HG03378 (cell line): ENCODE measurements around the gene JPH4.

Experiments
- ATAC-seq: cut with Tn5 transposase; IDR thresholded peaks from one replicate; pipeline ENCODE4 v1.9.1; 2021; ENCODE audit warnings: mild to moderate bottlenecking, moderate library complexity; ENCODE audit not compliant: unreplicated experiment

Gene JPH4

GRCh38 chr14:23532658-23533057 is 45.9 kb downstream of the JPH4 start:
- ATAC-seq, result no peak

DNA sequence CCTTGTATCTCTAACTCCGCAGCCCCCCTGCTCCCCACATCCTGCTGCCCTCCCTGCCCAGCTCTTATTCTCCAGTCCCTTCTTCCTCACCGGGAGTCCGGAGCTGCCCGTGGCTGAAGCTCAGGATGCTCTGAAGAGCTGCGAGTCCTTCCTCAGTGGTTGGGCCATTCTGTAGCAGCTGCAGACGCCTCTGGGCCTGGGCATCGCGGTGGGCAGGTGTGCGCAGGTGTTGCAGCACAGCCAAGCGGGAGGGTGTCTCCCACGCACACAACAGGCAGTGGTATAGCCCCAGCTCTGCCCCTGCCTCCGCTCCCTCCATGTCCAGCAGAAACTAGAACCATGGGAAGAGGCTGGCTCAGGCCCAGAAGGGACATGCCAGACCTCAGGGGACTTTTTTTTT is 47.2 kb downstream of the JPH4 start:
- no peak for ATAC-seq

- no peak for ATAC-seq
Observed at GRCh38 chr14:23530375-23531055, 48.1 kb downstream of the JPH4 start.

- no peak for ATAC-seq
Observed at GRCh38 chr14:23529016-23529415, 49.6 kb downstream of the JPH4 start.

DNA sequence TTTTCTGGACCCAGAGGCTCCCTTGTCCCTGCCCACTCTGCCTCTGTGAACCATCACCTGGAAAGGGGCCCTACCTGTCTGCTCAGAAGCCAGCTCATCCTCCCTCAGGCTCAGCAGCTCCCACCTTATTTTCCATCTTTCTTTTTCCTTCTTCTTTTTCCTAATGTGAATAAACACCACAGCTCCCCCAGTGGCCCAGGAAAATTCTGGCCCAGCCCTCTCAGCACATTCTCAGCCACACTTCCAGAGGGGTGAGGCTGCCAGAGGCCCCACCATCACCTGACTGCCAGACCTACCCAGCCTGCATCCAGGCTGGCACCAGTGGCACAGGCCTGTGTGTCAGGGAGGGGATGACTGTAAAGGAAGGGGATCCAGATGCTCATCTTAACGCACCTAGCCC is 50.0 kb downstream of the JPH4 start:
- ATAC-seq, result no peak

- ATAC-seq, result no peak
Observed at GRCh38 chr14:23525611-23526010, 53.0 kb downstream of the JPH4 start.

DNA sequence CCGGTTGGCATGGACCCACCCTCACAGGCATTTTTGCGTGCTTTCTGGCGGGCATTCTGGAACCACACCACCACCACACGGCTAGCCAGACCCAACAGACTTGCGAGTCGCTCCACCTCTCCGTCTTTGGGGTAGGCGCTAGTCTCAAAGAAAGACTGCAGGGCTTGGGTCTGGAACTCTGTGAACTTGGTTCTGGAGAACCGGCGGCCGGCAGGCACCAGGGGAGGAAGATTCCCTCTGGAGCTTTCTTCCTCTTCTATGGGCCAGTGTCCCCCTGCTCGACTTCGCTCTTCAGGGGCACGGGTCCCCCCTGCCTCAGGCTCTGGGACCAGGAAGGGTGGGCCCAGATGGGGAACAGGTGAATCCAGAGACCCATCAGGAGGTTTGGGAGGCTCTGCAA is 53.6 kb downstream of the JPH4 start:
- no peak for ATAC-seq

DNA sequence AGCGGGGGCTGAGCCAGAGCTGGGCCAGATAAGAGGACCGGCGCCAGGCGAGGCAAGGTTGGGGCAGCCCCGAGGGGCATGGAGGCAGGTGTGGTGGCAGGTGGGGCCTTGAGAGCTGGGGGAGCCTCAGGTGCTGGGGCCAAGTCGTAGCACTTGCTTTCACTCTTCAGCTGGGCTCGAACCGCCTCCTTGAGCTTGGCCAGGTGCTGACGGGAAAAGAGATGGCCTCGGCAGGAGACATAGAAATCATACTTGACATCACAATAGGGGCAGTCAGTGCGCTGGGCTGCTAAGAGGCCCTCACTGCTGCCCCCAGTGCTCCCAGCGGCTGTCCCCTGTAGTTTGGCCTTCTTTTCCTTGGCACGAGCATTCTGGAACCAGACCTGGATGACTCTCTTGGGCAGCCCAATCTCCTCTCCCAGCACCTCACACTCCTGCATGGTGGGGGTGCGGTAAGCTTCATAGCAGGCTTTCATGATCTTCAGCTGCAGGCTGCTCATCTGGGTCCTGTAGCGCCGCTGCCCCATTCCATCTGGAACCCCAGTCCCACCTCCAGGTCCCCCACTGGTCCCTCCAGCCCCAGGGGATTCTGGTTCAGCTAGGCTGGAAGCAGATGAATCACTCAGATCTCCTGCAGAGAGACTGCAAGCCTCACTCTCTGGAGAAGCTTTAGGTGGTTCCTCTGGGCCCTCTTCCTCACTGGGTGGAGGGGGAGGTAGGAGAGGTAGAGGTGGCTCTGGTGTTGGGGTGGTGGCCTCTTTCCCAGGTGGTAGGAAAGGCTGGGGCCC is 55.2 kb downstream of the JPH4 start:
- ATAC-seq, result no peak

- no peak for ATAC-seq
Observed at GRCh38 chr14:23522643-23523198, 55.9 kb downstream of the JPH4 start.

DNA sequence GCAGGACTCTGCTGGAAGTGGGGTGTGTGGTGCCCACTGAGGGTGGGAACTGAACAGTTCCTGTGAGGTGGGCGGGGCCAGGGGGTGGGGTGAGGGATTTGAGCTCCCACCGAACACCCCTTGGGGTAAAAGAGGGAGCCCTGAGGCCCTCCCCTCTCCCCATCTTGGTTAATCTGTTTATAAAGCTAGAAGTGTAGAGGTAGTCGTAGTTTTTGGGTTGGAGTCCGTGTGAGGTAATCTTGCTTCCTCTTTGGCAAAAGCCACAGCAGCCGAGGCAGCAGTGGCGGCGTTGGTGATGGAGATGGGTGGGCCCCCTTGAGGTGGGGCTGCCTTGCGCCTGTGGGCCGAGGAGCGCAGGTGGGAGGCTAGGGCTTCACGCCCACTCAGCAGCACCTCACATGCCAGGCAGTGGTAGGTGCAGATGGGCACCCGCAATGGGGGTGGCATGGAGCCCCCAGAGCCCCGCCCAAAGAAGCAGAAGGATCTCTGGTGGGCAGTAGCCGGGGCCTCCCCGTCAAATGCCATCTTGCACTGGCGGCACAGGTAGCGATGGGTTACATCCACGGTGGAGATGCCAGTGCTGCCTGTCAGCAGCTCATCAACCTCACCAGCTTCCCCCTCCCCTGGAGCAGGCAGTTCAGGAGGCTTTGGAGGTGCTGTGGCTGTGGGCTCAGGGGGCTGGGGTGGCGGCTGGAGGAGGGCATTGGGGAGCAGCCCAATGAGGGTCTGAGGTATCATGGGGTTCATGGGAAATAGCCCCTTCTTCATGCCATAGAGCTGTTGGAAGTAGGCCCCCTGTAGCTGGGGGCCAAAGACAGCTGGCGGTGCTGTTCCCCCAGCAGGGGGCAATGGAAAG is 56.6 kb downstream of the JPH4 start:
- no peak for ATAC-seq

GRCh38 chr14:23520899-23521533 is 57.6 kb downstream of the JPH4 start:
- no peak for ATAC-seq

DNA sequence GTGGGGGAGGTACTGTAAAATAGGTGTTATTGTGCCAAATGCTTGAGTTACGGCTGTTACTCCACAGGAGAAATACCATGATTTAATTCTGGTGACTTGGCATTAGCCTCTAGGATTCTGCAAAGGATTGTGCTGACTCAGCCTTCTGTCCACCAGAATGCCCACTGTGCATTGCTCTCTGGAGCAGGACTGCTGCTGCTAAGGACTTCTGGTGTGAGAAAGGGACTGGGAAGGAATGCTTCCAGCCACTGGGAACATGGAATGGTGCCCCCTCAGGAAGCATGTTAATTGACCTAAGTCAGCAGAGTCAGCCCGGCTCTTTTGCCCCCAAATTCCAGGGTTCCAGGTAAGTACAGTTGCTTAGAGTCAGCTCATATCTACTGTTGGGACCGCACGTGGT is 59.9 kb downstream of the JPH4 start:
- ATAC-seq, result no peak
